ENCODE results near the gene CDK14.

DNA sequence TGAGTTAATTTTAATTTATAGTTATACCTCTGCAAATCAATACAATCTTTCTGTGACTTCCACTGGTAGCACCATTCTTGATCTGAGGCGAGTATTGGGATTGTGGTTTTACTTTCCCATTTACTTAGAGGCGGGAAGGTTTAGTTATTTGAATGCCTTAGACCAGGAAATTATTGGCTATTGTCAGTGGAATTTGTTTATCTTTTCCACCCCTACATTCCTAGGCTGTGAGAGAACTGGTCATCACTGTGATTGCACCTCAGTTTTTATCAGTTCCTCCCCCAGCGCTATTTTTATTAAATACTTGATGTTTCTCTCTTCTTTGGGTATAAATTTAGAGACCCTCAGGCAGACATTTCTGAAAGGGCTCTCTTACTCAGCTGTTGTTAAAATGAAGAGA, 29.9 kb downstream of the CDK14 start:
- TF ChIP-seq, protein P1, sequence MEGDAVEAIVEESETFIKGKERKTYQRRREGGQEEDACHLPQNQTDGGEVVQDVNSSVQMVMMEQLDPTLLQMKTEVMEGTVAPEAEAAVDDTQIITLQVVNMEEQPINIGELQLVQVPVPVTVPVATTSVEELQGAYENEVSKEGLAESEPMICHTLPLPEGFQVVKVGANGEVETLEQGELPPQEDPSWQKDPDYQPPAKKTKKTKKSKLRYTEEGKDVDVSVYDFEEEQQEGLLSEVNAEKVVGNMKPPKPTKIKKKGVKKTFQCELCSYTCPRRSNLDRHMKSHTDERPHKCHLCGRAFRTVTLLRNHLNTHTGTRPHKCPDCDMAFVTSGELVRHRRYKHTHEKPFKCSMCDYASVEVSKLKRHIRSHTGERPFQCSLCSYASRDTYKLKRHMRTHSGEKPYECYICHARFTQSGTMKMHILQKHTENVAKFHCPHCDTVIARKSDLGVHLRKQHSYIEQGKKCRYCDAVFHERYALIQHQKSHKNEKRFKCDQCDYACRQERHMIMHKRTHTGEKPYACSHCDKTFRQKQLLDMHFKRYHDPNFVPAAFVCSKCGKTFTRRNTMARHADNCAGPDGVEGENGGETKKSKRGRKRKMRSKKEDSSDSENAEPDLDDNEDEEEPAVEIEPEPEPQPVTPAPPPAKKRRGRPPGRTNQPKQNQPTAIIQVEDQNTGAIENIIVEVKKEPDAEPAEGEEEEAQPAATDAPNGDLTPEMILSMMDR (IDR thresholded peaks at IDR 0.05; ENCODE audit: low read depth, low read length, missing input control): no peak
- TF ChIP-seq GABPA (IDR thresholded peaks at IDR 0.05 in 1 of 2, conservative IDR thresholded peaks at IDR 0.05 in 1 of 2) (no peak), SP1 (IDR thresholded peaks at IDR 0.05) (no peak), JUND (IDR thresholded peaks at IDR 0.05) (no peak), ATF3 (IDR thresholded peaks at IDR 0.05) (no peak), ZBTB33 (IDR thresholded peaks at IDR 0.05) (no peak)
